ENCODE results near the gene SSBP4. TPM values are rescaled to one million over a fixed set of nuclear protein-coding genes. Genes with fewer than 3 reads are reported as not detected.

Gene SSBP4
- total and polyA plus RNA-seq, 2 of the 4 experiments (the other 2 are of a cell fraction): 14.9 to 39.7 TPM

GRCh38 chr19:18424122-18424889 is 5.1 kb downstream of the SSBP4 start:
- ATAC-seq (ENCODE audit: low read depth): no peak
- POLR2A ChIA-PET (ENCODE audit: unreplicated experiment): no interaction called here
- Histone ChIP-seq H3K4ac (ENCODE audit: low read depth, low read length) (no peak overlapping the region), H4K5ac (ENCODE audit: low read depth, low read length) (no peak overlapping the region), H3K23ac (ENCODE audit: low read depth, low read length) (no peak overlapping the region), H3K9ac (ENCODE audit: low read depth, low read length) (no peak overlapping the region), H2BK15ac (ENCODE audit: low read depth, low read length) (no peak overlapping the region), H3K4me2 (ENCODE audit: low read depth, low read length) (no peak overlapping the region), H2BK20ac (ENCODE audit: low read depth, low read length) (no peak overlapping the region), H3K27ac (ENCODE audit: insufficient read depth, low read length) (no peak overlapping the region), H3K18ac (ENCODE audit: low read depth, low read length) (no peak overlapping the region), H2AFZ (replicated peaks; ENCODE audit: low read length, poor library complexity) (no peak overlapping the region), H3K56ac (ENCODE audit: extremely low read depth, insufficient read depth, low read length) (no peak overlapping the region), H4K8ac (ENCODE audit: low read depth in 2 of 2, low read length in 2 of 2) (no peak overlapping the region), H3K36me3 (ENCODE audit: control insufficient read depth, insufficient read depth, low read length) (no peaks in the 10 kb centered on the region; the same call in 1 of the 2 replicates), H2BK5ac (ENCODE audit: low read depth, low read length, poor library complexity, severe bottlenecking) (no peak overlapping the region), H3K14ac (replicated peaks; ENCODE audit: low read depth, low read length) (no peak overlapping the region), H3K79me1 (ENCODE audit: low read depth in 1 of 2, low read length in 2 of 2) (peaks cover 4 to 80% of the 10 kb centered on the region in 2 experiments), H4K91ac (ENCODE audit: insufficient read depth, low read depth, low read length) (no peak overlapping the region), H3K27me3 (ENCODE audit: control insufficient read depth, insufficient read depth, low read length) (no peaks in the 10 kb centered on the region), H3K9me3 (ENCODE audit: control insufficient read depth, insufficient read depth, low read length) (no peaks in the 10 kb centered on the region), H3K4me3 (ENCODE audit: insufficient read depth, low read depth, low read length) (no peak overlapping the region), H4K20me1 (ENCODE audit: insufficient read depth, low read length) (peaks cover 72% of the 10 kb centered on the region), H3K4me1 (ENCODE audit: control insufficient read depth, insufficient read depth, low read length) (peaks cover 14% of the 10 kb centered on the region), H2AK5ac (ENCODE audit: low read depth, low read length) (no peak overlapping the region), H3K9me1 (ENCODE audit: insufficient read depth, low read length) (peaks cover 15% of the 10 kb centered on the region), H2BK120ac (ENCODE audit: low read depth, low read length) (no peak overlapping the region), H2AK9ac (replicated peaks; ENCODE audit: low read depth, low read length, poor library complexity) (no peak overlapping the region)
- no peak for DNase-seq
- intact Hi-C loops (cut with micrococcal nuclease): no loop called here
- CTCF ChIA-PET: no interaction called here
- no TSS peak for BruUV-seq (replicated peaks)
- in situ Hi-C loops (cut with MboI; ENCODE audit: low sequenced_read_pairs): no loop called here
- TF ChIP-seq USF2 (IDR thresholded peaks at IDR 0.05; ENCODE audit: low read depth, low read length): no peak
- 78% methylated on average over 9 of the region's 22 CpGs; no CpG with 5 or more reads in 1 of the 2 experiments for WGBS, 2 experiments (ENCODE audit: extremely low coverage in 2 of 2, insufficient read length in 1 of 2)
- dilution Hi-C loops (cut with HindIII; ENCODE audit: low sequenced_read_pairs, unreplicated experiment): no loop called here
